K562 (cell line): ENCODE results near the gene SALL2. TPM values are rescaled to one million over a fixed set of nuclear protein-coding genes. Genes with fewer than 3 reads are reported as not detected.

ENCODE experiments used
- ATAC-seq: fragments of 200-7000 bp; cut with Tn5 transposase; 3 replicates; pipeline ENCODE4 v1.9.1; 2020; ENCODE audit warnings: moderate library complexity
- BruUV-seq: library from RNA; stranded (reverse); fragments of 400-500 nt; replicated peaks from 2 replicates; lab custom pipeline; 2021; lab: Mats Ljungman, UMichigan
- CTCF ChIA-PET: fragments of 300-600 bp; formaldehyde crosslinking; extraction: SDS; loops from one replicate; lab custom pipeline; 2021; ENCODE audit warnings: low intra/inter-chr PET ratio; lab: Yijun Ruan, JAX
- POLR2A ChIA-PET: fragments of 300-600, 350-650 bp; sonication (Branson Sonifier 250); formaldehyde crosslinking; extraction: SDS; loops from one replicate; lab custom pipeline; 2021; ENCODE audit warnings: antibody characterized with exemption, inconsistent platforms; lab: Yijun Ruan, JAX
- DNase-seq, 4 experiments: peaks; one replicate each; pipeline versions ENCODE4 v3.0.0 to v3.0.0-alpha.2; 2011 to 2018; ENCODE audit warnings: low spot score in 3 of 4, mixed read lengths in 3 of 4; ENCODE audit errors: extremely low read depth in 1 of 4
- FAIRE-seq: peaks from 2 replicates; lab custom pipeline; 2011; peaks lifted over from hg19 to GRCh38; lab: Jason Lieb, UNC
- H2AFZ ChIP-seq: 2 replicates; pipeline ENCODE4 v1.6.0; 2011; ENCODE audit warnings: low read depth, low read length, control low read depth, inconsistent platforms
- H3K27ac ChIP-seq: fragments of 200-600 bp; 3 replicates; pipeline ENCODE4 v1.8.0; 2011; ENCODE audit warnings: low read depth, mild to moderate bottlenecking, control low read depth, inconsistent platforms, low read length, moderate library complexity, mixed read lengths; ENCODE audit errors: extremely low read depth
- H3K27me3 ChIP-seq, 2 experiments: fragments of 300-600 bp in 1 of 2; 2 replicates in 1 of 2; 3 replicates in 1 of 2; pipeline versions ENCODE4 v1.6.0 to v1.8.0; 2011; ENCODE audit warnings: inconsistent platforms in 2 of 2, low read length in 2 of 2, mild to moderate bottlenecking in 1 of 2, mixed read lengths in 1 of 2, moderate library complexity in 1 of 2; ENCODE audit not compliant: control insufficient read depth in 2 of 2, insufficient read depth in 2 of 2
- H3K36me3 ChIP-seq: fragments of 300-600 bp; 3 replicates; pipeline ENCODE4 v1.8.0; 2011; ENCODE audit warnings: mild to moderate bottlenecking, low read length, inconsistent platforms; ENCODE audit not compliant: control insufficient read depth, insufficient read depth
- H3K4me1 ChIP-seq, 2 experiments: fragments of 200-600 bp in 1 of 2; replicated peaks in 1 of 2; 2 replicates in 1 of 2; 3 replicates in 1 of 2; pipeline versions ENCODE4 v1.5.1 to v1.8.0; 2011; ENCODE audit warnings: inconsistent platforms in 2 of 2, low read length in 2 of 2, mild to moderate bottlenecking in 1 of 2, mixed read lengths in 1 of 2, moderate library complexity in 1 of 2; ENCODE audit not compliant: control insufficient read depth in 2 of 2, insufficient read depth in 2 of 2
- H3K4me2 ChIP-seq: 2 replicates; pipeline ENCODE4 v1.6.1; 2011; ENCODE audit warnings: low read length, control low read depth, inconsistent platforms, mixed read lengths; ENCODE audit not compliant: insufficient read depth
- H3K4me3 ChIP-seq: fragments of 200-600 bp; sonication (generic), shearing (Covaris generic); 2 replicates; pipeline ENCODE4 v1.5.1; 2016; ENCODE audit warnings: control low read depth, inconsistent platforms
- H3K79me2 ChIP-seq: fragments of 200-600 bp; 3 replicates; pipeline ENCODE4 v1.8.0; 2011; ENCODE audit warnings: low read length, inconsistent platforms; ENCODE audit not compliant: control insufficient read depth, insufficient read depth
- H3K9ac ChIP-seq, 2 experiments: 2 replicates each; pipeline versions ENCODE4 v1.6.0 to v1.6.1; 2011; ENCODE audit warnings: low read depth in 2 of 2, low read length in 2 of 2, control low read depth in 1 of 2, inconsistent platforms in 1 of 2, mild to moderate bottlenecking in 1 of 2, mixed read lengths in 1 of 2; ENCODE audit not compliant: insufficient read depth in 1 of 2
- H3K9me1 ChIP-seq: one replicate; pipeline ENCODE4 v1.6.0; 2011; ENCODE audit warnings: inconsistent platforms, mild to moderate bottlenecking, low read length, moderate library complexity; ENCODE audit not compliant: control insufficient read depth, insufficient read depth
- H3K9me3 ChIP-seq: replicated peaks from 2 replicates; pipeline ENCODE4 v1.5.1; 2011; ENCODE audit warnings: low read depth, low read length, inconsistent platforms; ENCODE audit not compliant: control insufficient read depth, insufficient read depth
- H4K20me1 ChIP-seq: replicated peaks from 2 replicates; pipeline ENCODE4 v1.6.1; 2011; ENCODE audit warnings: low read length, inconsistent platforms, mixed read lengths; ENCODE audit not compliant: control insufficient read depth, insufficient read depth
- ARID2 ChIP-seq: fragments of 450-650 bp; IDR thresholded peaks from 2 replicates; pipeline ENCODE4 v1.6.1; 2017; ENCODE audit warnings: antibody characterized with exemption, mild to moderate bottlenecking
- DNMT1 ChIP-seq: fragments of 450-650 bp; IDR thresholded peaks from 2 replicates; pipeline ENCODE4 v1.6.1; 2016; ENCODE audit warnings: antibody characterized with exemption, mild to moderate bottlenecking
- ERF ChIP-seq: fragments of 450-650 bp; formaldehyde crosslinking; IDR thresholded peaks from 2 replicates; pipeline ENCODE4 v1.4.0; 2020; ENCODE audit warnings: mild to moderate bottlenecking, mixed read lengths
- FIP1L1 ChIP-seq: fragments of 200-400 bp; formaldehyde crosslinking; IDR thresholded peaks from 2 replicates; pipeline ENCODE4 v1.6.1; 2018; ENCODE audit warnings: mild to moderate bottlenecking, low read depth, low read length; ENCODE audit not compliant: poor library complexity, severe bottlenecking
- HCFC1 ChIP-seq: IDR thresholded peaks from 2 replicates; pipeline ENCODE4 v1.6.1; 2012; ENCODE audit warnings: low read depth, low read length, improper control_type of control experiment
- MNT ChIP-seq, 2 experiments: fragments of 450-650 bp; conservative IDR thresholded peaks; 2 replicates each; pipeline ENCODE4 v1.6.1; 2017; ENCODE audit warnings: mild to moderate bottlenecking in 2 of 2, moderate library complexity in 2 of 2
- PCBP2 ChIP-seq: fragments of 200-400 bp; formaldehyde crosslinking; IDR thresholded peaks from 2 replicates; pipeline ENCODE4 v1.6.1; 2018; ENCODE audit warnings: low read length, low read depth, mild to moderate bottlenecking, moderate library complexity; ENCODE audit not compliant: poor library complexity, severe bottlenecking
- RBM15 ChIP-seq: fragments of 200-400 bp; formaldehyde crosslinking; IDR thresholded peaks from 2 replicates; pipeline ENCODE4 v1.6.1; 2018; ENCODE audit warnings: mild to moderate bottlenecking, low read length, moderate library complexity; ENCODE audit not compliant: insufficient read depth
- ZBTB7A ChIP-seq: IDR thresholded peaks from 2 replicates; pipeline ENCODE4 v1.6.1; 2011; ENCODE audit warnings: low read depth, mild to moderate bottlenecking, low read length, moderate library complexity, borderline replicate concordance; ENCODE audit not compliant: control insufficient read depth
- ZNF436 ChIP-seq: fragments of 250-450, 450-650 bp; sonication (Bioruptor Pico); formaldehyde crosslinking; IDR thresholded peaks from 2 replicates; pipeline ENCODE4 v1.7.0; 2020; ENCODE audit warnings: mild to moderate bottlenecking
- ZNF583 ChIP-seq: fragments of 250-450 bp; sonication (Bioruptor Pico); IDR thresholded peaks from 2 replicates; pipeline ENCODE4 v1.4.0; 2020
- WGBS: fragments of 100-300 bp; shearing (Covaris generic); methylation state at CpG from one replicate; pipeline ENCODE4 v1.1.6; 2016; ENCODE audit warnings: low coverage, mixed read lengths; ENCODE audit not compliant: insufficient coverage; ENCODE audit errors: missing lambda C conversion rate; 5-methylcytosine and 5-hydroxymethylcytosine counted together
- in situ Hi-C: fragments of 300-500 bp; cut with MboI; formaldehyde crosslinking; loops from 4 replicates; pipeline ENCODE4 v1.15.0; 2018; ENCODE audit warnings: inconsistent platforms, mixed read lengths
- intact Hi-C: fragments of 100-400 bp; cut with micrococcal nuclease; formaldehyde crosslinking; loops from 2 replicates; pipeline ENCODE4 v1.14.2; 2022
- polyA plus RNA-seq, 8 experiments: library from polyadenylated mRNA; depleted of rRNA in 4 of 8; stranded (reverse) in 5 of 8; unstranded in 3 of 8; fragments of >200 nt; fragmentation: Nextera tagmentation in 2 of 8; fragmentation: Illumina TruSeq in 1 of 8; extraction: Ambion mirVana in 2 of 8; extraction: Trizol in 1 of 8; gene quantifications; 2 replicates each; pipeline versions ENCODE4 v1.2.1 to v1.2.3, GENCODE V29; 2011 to 2014; ENCODE audit warnings: inconsistent platforms in 1 of 8, missing spikeins in 1 of 8
- total RNA-seq, 7 experiments: library from RNA; depleted of rRNA in 6 of 7; stranded (reverse); fragments of >200 nt in 6 of 7; fragmentation: Illumina TruSeq in 2 of 7; extraction: Trizol in 2 of 7; gene quantifications; 2 replicates each; pipeline versions ENCODE4 v1.2.1 to v1.2.3, GENCODE V29; 2011 to 2021; ENCODE audit warnings: low replicate concordance in 1 of 7

The SALL2 gene
- total and polyA plus RNA-seq, 9 of the 15 experiments (the other 6 are each of a cell fraction or from before 2014, with no cell fraction given), result 6.6 to 30.4 (median 12.9) TPM

GRCh38 chr14:21486640-21487087 is 39.5 kb downstream of the SALL2 start:
- Histone ChIP-seq H3K4me1 (no peaks in the 10 kb centered on the region; a peak in 1 of 5 replicates), H3K27me3 (no peaks in the 10 kb centered on the region), H3K9me1 (no peaks in the 10 kb centered on the region), H4K20me1 (no peaks in the 10 kb centered on the region), H3K9ac (no peak overlapping the region), H3K79me2 (no peaks in the 10 kb centered on the region; the same call in 2 of the 3 replicates), H3K36me3 (peaks cover 37% of the 10 kb centered on the region; the same call in 2 of the 3 replicates), H2AFZ (no peak overlapping the region), H3K4me3 (no peak overlapping the region), H3K4me2 (no peak overlapping the region), H3K27ac (no peak overlapping the region), H3K9me3 (no peaks in the 10 kb centered on the region)
- in situ Hi-C loops (no loop called here), intact Hi-C loops (no loop called here)
- TF ChIP-seq FIP1L1 (no peak), ZNF583 (CRISPR knock-in tag) (no peak)
- CTCF ChIA-PET, result no interaction called here
- DNase-seq (no peak), ATAC-seq (no peak), FAIRE-seq (no peak)
- POLR2A ChIA-PET, result no interaction called here
- WGBS, result 80% methylated on average over 1 of the region's 1 CpG
- no TSS peak for BruUV-seq

GRCh38 chr14:21476925-21477681 is 49.0 kb downstream of the SALL2 start, which contains the start of the genes RAB2B and TOX4:
RAB2B (minus strand) TSS chr14:21476959; CDS start chr14:21476872, 87 bp downstream.
TOX4 (plus strand) TSS chr14:21477195; CDS start chr14:21477279, 84 bp downstream.
- Histone ChIP-seq H3K9ac (peak within 1 kb of the TSS; percentile 84 to 97), H3K9me1 (no peaks in the 10 kb centered on the region), H3K79me2 (peaks cover 29% of the 10 kb centered on the region), H3K9me3 (no peaks in the 10 kb centered on the region), H3K4me2 (peak within 1 kb of the TSS; percentile 85), H3K36me3 (peaks cover 18% of the 10 kb centered on the region; the same call in 2 of the 3 replicates), H3K4me1 (peaks cover 0 to 4% of the 10 kb centered on the region in 2 experiments; a peak in 1 of 5 replicates), H3K27me3 (no peaks in the 10 kb centered on the region), H3K4me3 (peak within 1 kb of the TSS; percentile 74), H3K27ac (peak within 1 kb of the TSS; percentile 83), H2AFZ (peak within 1 kb of the TSS; percentile 83), H4K20me1 (no peaks in the 10 kb centered on the region)
- CTCF ChIA-PET, result interaction anchor here (0.7 to 1.3 kb wide), 2 partner anchors 21 to 81 kb away, joined by 3 to 5 read pairs; no protein-coding TSS in a partner anchor
- under 1% methylated on average over 40 of the region's 49 CpGs for WGBS
- FAIRE-seq, result peak; percentile 94
- DNase-seq, result peak; percentile 79 to 96 (median 84)
- BruUV-seq, result no TSS peak
- ATAC-seq, result peak; percentile 98
- intact Hi-C loops, result loop anchor here (1.0 to 2.0 kb wide), 2 partner anchors 21 to 34 kb away; partner anchors contain the start of genes CHD8 and METTL3
- POLR2A ChIA-PET, result interaction anchor here (0.6 to 1.8 kb wide), 10 partner anchors 13 to 1423 kb away, joined by 3 to 7 read pairs (median 4); partner anchors contain the start of genes CHD8 and METTL3
- in situ Hi-C loops, result no loop called here
- peak; percentile 75 for TF ChIP-seq HCFC1
- peak; percentile 55 to 81 for TF ChIP-seq MNT (conservative IDR thresholded peaks at IDR 0.05)
- no peak for TF ChIP-seq PCBP2
- TF ChIP-seq ZNF436, result no peak
- TF ChIP-seq DNMT1, result no peak
- TF ChIP-seq RBM15, result no peak
- peak; percentile 77 for TF ChIP-seq ZBTB7A
- no peak for TF ChIP-seq ARID2
- TF ChIP-seq ERF (CRISPR knock-in tag), result no peak
